Measurements from ENCODE around the gene TTYH2.

DNA sequence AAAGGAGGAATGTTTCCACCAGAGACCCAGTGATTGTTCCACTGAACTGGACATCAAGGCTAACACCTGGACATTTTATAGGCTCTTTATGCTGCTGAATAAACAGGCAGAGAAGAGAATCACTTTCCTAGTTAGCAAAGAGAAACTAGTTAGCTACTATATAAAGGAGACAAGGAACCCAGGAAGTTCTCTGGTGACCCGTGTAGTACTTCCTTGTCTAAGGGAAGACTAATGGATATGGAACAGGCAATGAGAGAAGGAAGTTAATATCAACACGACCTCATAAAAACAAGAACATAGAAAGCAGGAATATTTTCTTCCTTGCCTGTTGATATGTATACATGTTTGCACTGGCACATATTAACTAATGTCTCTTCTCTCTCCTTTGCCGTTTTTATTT lies 40.7 kb upstream of the TTYH2 start:
- TF ChIP-seq POLR2AphosphoS5 (IDR thresholded peaks at IDR 0.05) (no peak), EZH2 (IDR thresholded peaks at IDR 0.05; ENCODE audit: borderline replicate concordance, insufficient read depth, low read length, poor library complexity, severe bottlenecking) (no peak), MXI1 (conservative IDR thresholded peaks at IDR 0.05; ENCODE audit: poor library complexity, severe bottlenecking) (no peak), SMC3 (conservative IDR thresholded peaks at IDR 0.05; ENCODE audit: poor library complexity) (no peak), EP300 (conservative IDR thresholded peaks at IDR 0.05; ENCODE audit: poor library complexity, severe bottlenecking) (no peak), TAF1 (IDR thresholded peaks at IDR 0.05; ENCODE audit: low read depth) (no peak), RAD21 (conservative IDR thresholded peaks at IDR 0.05) (no peak)
- TF ChIP-seq, protein P1, sequence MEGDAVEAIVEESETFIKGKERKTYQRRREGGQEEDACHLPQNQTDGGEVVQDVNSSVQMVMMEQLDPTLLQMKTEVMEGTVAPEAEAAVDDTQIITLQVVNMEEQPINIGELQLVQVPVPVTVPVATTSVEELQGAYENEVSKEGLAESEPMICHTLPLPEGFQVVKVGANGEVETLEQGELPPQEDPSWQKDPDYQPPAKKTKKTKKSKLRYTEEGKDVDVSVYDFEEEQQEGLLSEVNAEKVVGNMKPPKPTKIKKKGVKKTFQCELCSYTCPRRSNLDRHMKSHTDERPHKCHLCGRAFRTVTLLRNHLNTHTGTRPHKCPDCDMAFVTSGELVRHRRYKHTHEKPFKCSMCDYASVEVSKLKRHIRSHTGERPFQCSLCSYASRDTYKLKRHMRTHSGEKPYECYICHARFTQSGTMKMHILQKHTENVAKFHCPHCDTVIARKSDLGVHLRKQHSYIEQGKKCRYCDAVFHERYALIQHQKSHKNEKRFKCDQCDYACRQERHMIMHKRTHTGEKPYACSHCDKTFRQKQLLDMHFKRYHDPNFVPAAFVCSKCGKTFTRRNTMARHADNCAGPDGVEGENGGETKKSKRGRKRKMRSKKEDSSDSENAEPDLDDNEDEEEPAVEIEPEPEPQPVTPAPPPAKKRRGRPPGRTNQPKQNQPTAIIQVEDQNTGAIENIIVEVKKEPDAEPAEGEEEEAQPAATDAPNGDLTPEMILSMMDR (IDR thresholded peaks at IDR 0.05; ENCODE audit: poor library complexity, severe bottlenecking), result no peak
- TF ChIP-seq, protein P2, sequence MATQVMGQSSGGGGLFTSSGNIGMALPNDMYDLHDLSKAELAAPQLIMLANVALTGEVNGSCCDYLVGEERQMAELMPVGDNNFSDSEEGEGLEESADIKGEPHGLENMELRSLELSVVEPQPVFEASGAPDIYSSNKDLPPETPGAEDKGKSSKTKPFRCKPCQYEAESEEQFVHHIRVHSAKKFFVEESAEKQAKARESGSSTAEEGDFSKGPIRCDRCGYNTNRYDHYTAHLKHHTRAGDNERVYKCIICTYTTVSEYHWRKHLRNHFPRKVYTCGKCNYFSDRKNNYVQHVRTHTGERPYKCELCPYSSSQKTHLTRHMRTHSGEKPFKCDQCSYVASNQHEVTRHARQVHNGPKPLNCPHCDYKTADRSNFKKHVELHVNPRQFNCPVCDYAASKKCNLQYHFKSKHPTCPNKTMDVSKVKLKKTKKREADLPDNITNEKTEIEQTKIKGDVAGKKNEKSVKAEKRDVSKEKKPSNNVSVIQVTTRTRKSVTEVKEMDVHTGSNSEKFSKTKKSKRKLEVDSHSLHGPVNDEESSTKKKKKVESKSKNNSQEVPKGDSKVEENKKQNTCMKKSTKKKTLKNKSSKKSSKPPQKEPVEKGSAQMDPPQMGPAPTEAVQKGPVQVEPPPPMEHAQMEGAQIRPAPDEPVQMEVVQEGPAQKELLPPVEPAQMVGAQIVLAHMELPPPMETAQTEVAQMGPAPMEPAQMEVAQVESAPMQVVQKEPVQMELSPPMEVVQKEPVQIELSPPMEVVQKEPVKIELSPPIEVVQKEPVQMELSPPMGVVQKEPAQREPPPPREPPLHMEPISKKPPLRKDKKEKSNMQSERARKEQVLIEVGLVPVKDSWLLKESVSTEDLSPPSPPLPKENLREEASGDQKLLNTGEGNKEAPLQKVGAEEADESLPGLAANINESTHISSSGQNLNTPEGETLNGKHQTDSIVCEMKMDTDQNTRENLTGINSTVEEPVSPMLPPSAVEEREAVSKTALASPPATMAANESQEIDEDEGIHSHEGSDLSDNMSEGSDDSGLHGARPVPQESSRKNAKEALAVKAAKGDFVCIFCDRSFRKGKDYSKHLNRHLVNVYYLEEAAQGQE (IDR thresholded peaks at IDR 0.05; ENCODE audit: borderline replicate concordance), result no peak
